HCT116 (cell line): ENCODE measurements around the gene PLCD1. TPM values are rescaled to one million over a fixed set of nuclear protein-coding genes. Genes with fewer than 3 reads are reported as not detected.

Experiments
- ATAC-seq: fragments of 200-7000 bp; cut with Tn5 transposase; 2 replicates; pipeline ENCODE4 v1.9.1; 2020; ENCODE audit warnings: mild to moderate bottlenecking, moderate library complexity
- BruUV-seq: library from RNA; stranded (reverse); fragments of 400-500 nt; replicated peaks from 2 replicates; lab custom pipeline; 2021; lab: Mats Ljungman, UMichigan
- CTCF ChIA-PET: fragments of 300-600 bp; sonication (Branson Sonifier 250); formaldehyde crosslinking; loops from one replicate; lab custom pipeline; 2021; ENCODE audit warnings: antibody characterized with exemption; lab: Charles Lee
- POLR2A ChIA-PET: fragments of 300-600, 350-600 bp; sonication (Branson Sonifier 250); formaldehyde crosslinking; loops from one replicate; lab custom pipeline; 2021; ENCODE audit warnings: antibody characterized with exemption; lab: Charles Lee
- RAD21 ChIA-PET, 2 experiments: fragments of 300-600 bp; sonication (Branson Sonifier 250); formaldehyde crosslinking; loops; one replicate each; lab custom pipeline; 2023; ENCODE audit warnings: low total read pairs in 2 of 2; ENCODE audit not compliant: uncharacterized antibody in 2 of 2, unreplicated experiment in 2 of 2, low non-redundant PET in 1 of 2; lab: Charles Lee
- DNase-seq: peaks from one replicate; pipeline ENCODE4 v3.0.0-alpha.2; 2010; ENCODE audit warnings: low read depth, low spot score
- H2AFZ ChIP-seq: fragments of 200-600 bp; shearing (Covaris generic), sonication (generic); 2 replicates; pipeline ENCODE4 v1.6.1; 2017; ENCODE audit warnings: low read depth, mixed run types, mixed read lengths, antibody characterized with exemption, low read length; ENCODE audit not compliant: poor library complexity, severe bottlenecking
- H3K27ac ChIP-seq: 2 replicates; pipeline ENCODE4 v1.5.1; 2012; ENCODE audit warnings: low read depth, low read length
- H3K27me3 ChIP-seq: fragments of 200-600 bp; sonication (generic); 2 replicates; pipeline ENCODE4 v1.6.1; 2016; ENCODE audit warnings: mixed run types, low read length, mixed read lengths; ENCODE audit not compliant: insufficient read depth
- H3K36me3 ChIP-seq, 2 experiments: fragments of 200-500 bp in 1 of 2; fragments of 200-600 bp in 1 of 2; sonication (Bioruptor generic) in 1 of 2; sonication (generic) in 1 of 2; 2 replicates each; pipeline versions ENCODE4 v1.5.1 to v1.6.1; 2014 to 2016; ENCODE audit warnings: low read length in 2 of 2, inconsistent platforms in 1 of 2, mixed read lengths in 1 of 2, mixed run types in 1 of 2; ENCODE audit not compliant: insufficient read depth in 2 of 2, control insufficient read depth in 1 of 2
- H3K4me1 ChIP-seq, 2 experiments: fragments of 200-600 bp in 1 of 2; sonication (generic) in 1 of 2; 2 replicates each; pipeline versions ENCODE4 v1.5.1 to v1.6.1; 2012 to 2017; ENCODE audit warnings: low read length in 2 of 2, inconsistent platforms in 1 of 2, mild to moderate bottlenecking in 1 of 2, mixed read lengths in 1 of 2, mixed run types in 1 of 2, moderate library complexity in 1 of 2; ENCODE audit not compliant: insufficient read depth in 2 of 2, control insufficient read depth in 1 of 2
- H3K4me2 ChIP-seq: fragments of 200-600 bp; sonication (generic); 2 replicates; pipeline ENCODE4 v1.6.1; 2017; ENCODE audit warnings: mixed run types, low read length, mixed read lengths
- H3K4me3 ChIP-seq, 2 experiments: fragments of 200-600 bp in 1 of 2; sonication (generic) in 1 of 2; replicated peaks in 1 of 2; 2 replicates each; pipeline ENCODE4 v1.5.1; 2011 to 2016; ENCODE audit warnings: low read length in 2 of 2, control low read depth in 1 of 2, low read depth in 1 of 2, mild to moderate bottlenecking in 1 of 2, mixed read lengths in 1 of 2, mixed run types in 1 of 2
- H3K79me2 ChIP-seq: fragments of 200-600 bp; sonication (generic); 2 replicates; pipeline ENCODE4 v1.6.1; 2017; ENCODE audit warnings: mild to moderate bottlenecking, mixed run types, low read length, moderate library complexity, mixed read lengths; ENCODE audit not compliant: insufficient read depth
- H3K9ac ChIP-seq: fragments of 200-600 bp; sonication (generic); 2 replicates; pipeline ENCODE4 v1.6.1; 2016; ENCODE audit warnings: low read length, mixed read lengths
- H3K9me2 ChIP-seq: fragments of 200-600 bp; sonication (generic), shearing (Covaris generic); 2 replicates; pipeline ENCODE4 v1.6.1; 2017; ENCODE audit warnings: mixed run types, mild to moderate bottlenecking, moderate library complexity; ENCODE audit not compliant: insufficient read depth
- H3K9me3 ChIP-seq, 2 experiments: fragments of 200-500 bp in 1 of 2; fragments of 200-600 bp in 1 of 2; sonication (Bioruptor generic) in 1 of 2; sonication (generic) in 1 of 2; 2 replicates each; pipeline ENCODE4 v1.6.1; 2014 to 2017; ENCODE audit warnings: low read length in 2 of 2, mixed read lengths in 2 of 2, inconsistent platforms in 1 of 2, low read depth in 1 of 2, mild to moderate bottlenecking in 1 of 2, mixed run types in 1 of 2, moderate library complexity in 1 of 2; ENCODE audit not compliant: control insufficient read depth in 1 of 2, insufficient read depth in 1 of 2
- H4K20me1 ChIP-seq: fragments of 200-600 bp; sonication (generic), shearing (Covaris generic); 2 replicates; pipeline ENCODE4 v1.6.1; 2017; ENCODE audit warnings: mixed run types, mild to moderate bottlenecking, moderate library complexity; ENCODE audit not compliant: insufficient read depth
- CBX3 ChIP-seq: IDR thresholded peaks from 2 replicates; pipeline ENCODE4 v1.6.1; 2012; ENCODE audit warnings: low read depth
- CEBPB ChIP-seq: IDR thresholded peaks from 2 replicates; pipeline ENCODE4 v1.6.1; 2012; ENCODE audit warnings: low read depth
- EGR1 ChIP-seq: IDR thresholded peaks from 2 replicates; pipeline ENCODE4 v1.6.1; 2012; ENCODE audit warnings: low read depth
- ELF1 ChIP-seq: IDR thresholded peaks from 2 replicates; pipeline ENCODE4 v1.6.1; 2012; ENCODE audit warnings: low read depth, borderline replicate concordance
- POLR2AphosphoS5 ChIP-seq: IDR thresholded peaks from 2 replicates; pipeline ENCODE4 v1.6.1; 2011; ENCODE audit warnings: mild to moderate bottlenecking, low read depth, low read length, moderate library complexity
- RAD21 ChIP-seq: IDR thresholded peaks from 2 replicates; pipeline ENCODE4 v1.6.1; 2012; ENCODE audit warnings: low read depth, mild to moderate bottlenecking
- SIN3A ChIP-seq: IDR thresholded peaks from 2 replicates; pipeline ENCODE4 v1.6.1; 2012; ENCODE audit warnings: low read depth
- SP1 ChIP-seq: IDR thresholded peaks from 2 replicates; pipeline ENCODE4 v1.6.1; 2012; ENCODE audit warnings: low read depth
- SRF ChIP-seq: IDR thresholded peaks from 2 replicates; pipeline ENCODE4 v1.6.1; 2012; ENCODE audit warnings: low read depth
- TCF7L2 ChIP-seq: IDR thresholded peaks from 2 replicates; pipeline ENCODE4 v1.7.0; 2011; ENCODE audit warnings: borderline replicate concordance, inconsistent platforms; ENCODE audit not compliant: insufficient read depth, insufficient read length; ENCODE audit errors: extremely low read depth
- YY1 ChIP-seq: IDR thresholded peaks from 2 replicates; pipeline ENCODE4 v1.6.1; 2011; ENCODE audit warnings: low read length, low read depth, moderate library complexity, mild to moderate bottlenecking; ENCODE audit not compliant: insufficient replicate concordance; ENCODE audit errors: extremely low read depth
- ZFX ChIP-seq: fragments of 450-650 bp; IDR thresholded peaks from 2 replicates; pipeline ENCODE4 v1.6.1; 2017
- ZNF274 ChIP-seq: fragments of 200-500 bp; sonication (Bioruptor generic); IDR thresholded peaks from 2 replicates; pipeline ENCODE4 v1.6.1; 2014; ENCODE audit warnings: mild to moderate bottlenecking, low read depth, low read length, inconsistent platforms
- intact Hi-C: fragments of 100-400 bp; cut with micrococcal nuclease; formaldehyde crosslinking; loops from 2 replicates; pipeline ENCODE4 v1.10.0; 2022
- total RNA-seq: library from RNA; stranded (reverse); gene quantifications from one replicate; pipeline ENCODE4 v1.2.1, GENCODE V29; 2021; ENCODE audit not compliant: unreplicated experiment
- TF ChIP-seq, protein P1 (sequence below): IDR thresholded peaks from 2 replicates; pipeline ENCODE4 v1.6.1; 2012
- TF ChIP-seq, protein P2 (sequence below): IDR thresholded peaks from 2 replicates; pipeline ENCODE4 v1.6.1; 2012
- TF ChIP-seq, protein P3 (sequence below): IDR thresholded peaks from 2 replicates; pipeline ENCODE4 v1.6.1; 2012; ENCODE audit warnings: low read depth

The PLCD1 gene
- total RNA-seq, 1 experiment from 2014 or later = 15.9 TPM

DNA sequence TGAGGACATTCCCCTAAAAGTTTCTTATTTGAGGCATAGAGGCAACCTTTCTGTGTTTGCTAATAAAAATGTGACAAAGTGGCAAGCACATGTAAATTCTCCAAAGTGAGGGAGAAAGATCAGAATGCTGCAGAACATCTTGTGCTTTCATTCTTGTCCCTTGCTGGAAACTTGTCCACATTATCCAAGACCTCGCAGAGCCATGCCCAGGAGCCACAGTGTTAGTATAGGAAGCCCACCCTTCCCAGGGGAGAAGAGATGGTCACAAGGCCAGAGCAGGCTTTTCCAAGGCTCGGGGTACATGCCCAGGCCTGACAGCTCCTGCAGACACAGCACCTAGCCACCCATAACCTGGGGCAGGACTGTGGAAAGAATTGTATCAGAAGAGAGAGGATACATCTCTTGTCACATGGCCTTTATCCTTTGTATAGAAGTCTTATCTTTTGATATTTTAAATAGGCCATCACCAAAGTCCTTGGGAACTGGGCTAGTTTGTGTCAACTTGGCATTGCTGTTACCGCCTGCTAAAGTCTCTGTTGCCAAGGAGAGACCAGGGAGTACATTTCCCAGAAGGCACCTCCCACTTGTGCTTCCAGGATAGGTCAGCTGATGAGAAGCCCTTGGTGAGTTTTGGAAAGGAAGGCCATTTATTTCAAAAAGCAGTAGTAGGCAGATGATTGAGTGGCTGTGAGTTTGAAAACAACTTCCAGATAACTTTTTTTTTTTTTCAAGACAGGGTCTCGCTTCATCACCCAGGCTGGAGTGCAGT is 20.1 kb upstream of the PLCD1 start (continued):
- no peak for TF ChIP-seq POLR2AphosphoS5
- TF ChIP-seq, protein P1, sequence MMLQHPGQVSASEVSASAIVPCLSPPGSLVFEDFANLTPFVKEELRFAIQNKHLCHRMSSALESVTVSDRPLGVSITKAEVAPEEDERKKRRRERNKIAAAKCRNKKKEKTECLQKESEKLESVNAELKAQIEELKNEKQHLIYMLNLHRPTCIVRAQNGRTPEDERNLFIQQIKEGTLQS = no peak
- no peak for TF ChIP-seq CEBPB
- no peak for TF ChIP-seq ZFX
- no peak for TF ChIP-seq YY1
- no peak for TF ChIP-seq SIN3A
- no peak for TF ChIP-seq RAD21

DNA sequence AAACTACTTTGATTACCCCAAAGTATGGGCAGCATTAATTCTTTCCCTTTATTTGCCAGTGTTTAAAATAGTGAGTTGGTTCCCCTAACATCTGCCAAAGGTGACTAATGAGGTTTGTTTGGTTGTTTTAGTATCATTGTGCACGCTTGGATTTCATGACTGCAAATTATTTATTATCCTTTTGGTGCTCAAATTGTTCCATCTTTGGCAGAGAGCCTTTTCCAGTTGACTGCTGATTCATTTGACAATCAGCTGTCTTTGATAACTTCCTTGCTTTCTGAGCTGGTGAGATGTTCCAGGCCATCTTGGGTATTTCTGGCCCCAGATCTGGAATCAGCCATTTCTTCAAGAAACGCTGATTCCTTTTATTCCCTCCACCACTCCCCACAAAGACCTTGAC is 18.5 kb upstream of the PLCD1 start:
- intact Hi-C loops = no loop called here
- Histone ChIP-seq H3K4me2 (no peak overlapping the region), H3K4me3 (no peak overlapping the region), H4K20me1 (no peaks in the 10 kb centered on the region), H3K4me1 (no peaks in the 10 kb centered on the region), H3K79me2 (no peaks in the 10 kb centered on the region), H3K9me2 (no peaks in the 10 kb centered on the region), H3K9ac (no peak overlapping the region), H3K27ac (no peak overlapping the region), H2AFZ (no peak overlapping the region), H3K36me3 (no peaks in the 10 kb centered on the region), H3K9me3 (no peaks in the 10 kb centered on the region), H3K27me3 (no peaks in the 10 kb centered on the region)
- TF ChIP-seq CBX3 (no peak), EGR1 (no peak), SIN3A (no peak), RAD21 (no peak), TCF7L2 (no peak), ZNF274 (no peak), ELF1 (no peak), SP1 (no peak), SRF (no peak)
- TF ChIP-seq, protein P2, sequence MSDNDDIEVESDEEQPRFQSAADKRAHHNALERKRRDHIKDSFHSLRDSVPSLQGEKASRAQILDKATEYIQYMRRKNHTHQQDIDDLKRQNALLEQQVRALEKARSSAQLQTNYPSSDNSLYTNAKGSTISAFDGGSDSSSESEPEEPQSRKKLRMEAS = no peak
- TF ChIP-seq, protein P3, sequence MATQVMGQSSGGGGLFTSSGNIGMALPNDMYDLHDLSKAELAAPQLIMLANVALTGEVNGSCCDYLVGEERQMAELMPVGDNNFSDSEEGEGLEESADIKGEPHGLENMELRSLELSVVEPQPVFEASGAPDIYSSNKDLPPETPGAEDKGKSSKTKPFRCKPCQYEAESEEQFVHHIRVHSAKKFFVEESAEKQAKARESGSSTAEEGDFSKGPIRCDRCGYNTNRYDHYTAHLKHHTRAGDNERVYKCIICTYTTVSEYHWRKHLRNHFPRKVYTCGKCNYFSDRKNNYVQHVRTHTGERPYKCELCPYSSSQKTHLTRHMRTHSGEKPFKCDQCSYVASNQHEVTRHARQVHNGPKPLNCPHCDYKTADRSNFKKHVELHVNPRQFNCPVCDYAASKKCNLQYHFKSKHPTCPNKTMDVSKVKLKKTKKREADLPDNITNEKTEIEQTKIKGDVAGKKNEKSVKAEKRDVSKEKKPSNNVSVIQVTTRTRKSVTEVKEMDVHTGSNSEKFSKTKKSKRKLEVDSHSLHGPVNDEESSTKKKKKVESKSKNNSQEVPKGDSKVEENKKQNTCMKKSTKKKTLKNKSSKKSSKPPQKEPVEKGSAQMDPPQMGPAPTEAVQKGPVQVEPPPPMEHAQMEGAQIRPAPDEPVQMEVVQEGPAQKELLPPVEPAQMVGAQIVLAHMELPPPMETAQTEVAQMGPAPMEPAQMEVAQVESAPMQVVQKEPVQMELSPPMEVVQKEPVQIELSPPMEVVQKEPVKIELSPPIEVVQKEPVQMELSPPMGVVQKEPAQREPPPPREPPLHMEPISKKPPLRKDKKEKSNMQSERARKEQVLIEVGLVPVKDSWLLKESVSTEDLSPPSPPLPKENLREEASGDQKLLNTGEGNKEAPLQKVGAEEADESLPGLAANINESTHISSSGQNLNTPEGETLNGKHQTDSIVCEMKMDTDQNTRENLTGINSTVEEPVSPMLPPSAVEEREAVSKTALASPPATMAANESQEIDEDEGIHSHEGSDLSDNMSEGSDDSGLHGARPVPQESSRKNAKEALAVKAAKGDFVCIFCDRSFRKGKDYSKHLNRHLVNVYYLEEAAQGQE = no peak
- ChIA-PET CTCF (no interaction called here), RAD21 (no interaction called here), POLR2A (no interaction called here)
- ATAC-seq (no peak), DNase-seq (no peak)
- no TSS peak for BruUV-seq
